ENCODE measurements around the gene NUTM2G.
"Not testable (repeated sequence)": the region's sequence is repeated elsewhere in the genome, so short reads cannot be mapped to it uniquely, and the experiment has no call there.

Gene NUTM2G

GRCh38 chr9:96928543-96928942 is at the start of gene NUTM2G:
Gene NUTM2G, plus strand, starts transcription at chr9:96928843. Its CDS starts 182 bp downstream, at chr9:96929025.
- not testable (repeated sequence) for H3K9me3 Mint-ChIP-seq; DNase-seq; H3K36me3 Mint-ChIP-seq (ENCODE audit: low read depth); H3K27me3 Mint-ChIP-seq (ENCODE audit: low read depth, poor library complexity); H3K4me1 Mint-ChIP-seq
- peak within 1 kb of the TSS; percentile 57 for H3K27ac Mint-ChIP-seq
- peak within 1 kb of the TSS; percentile 40 for H3K4me3 Mint-ChIP-seq

- H3K27ac Mint-ChIP-seq: no peak overlapping the region
These were observed 44.7 kb upstream of the NUTM2G start for GRCh38 chr9:96883922-96884321.

GRCh38 chr9:96884443-96884842 is 44.2 kb upstream of the NUTM2G start:
- TF ChIP-seq CTCF (IDR thresholded peaks at IDR 0.05): no peak
- DNase-seq: no peak

More at GRCh38 chr9:96883922-96884321, 44.7 kb upstream of the NUTM2G start:
- Mint-ChIP-seq H3K9me3 (peaks cover 10% of the 10 kb centered on the region), H3K4me3 (no peak overlapping the region), H3K36me3 (ENCODE audit: low read depth) (peaks cover 27% of the 10 kb centered on the region), H3K27me3 (ENCODE audit: low read depth, poor library complexity) (no peaks in the 10 kb centered on the region), H3K4me1 (peaks cover 5% of the 10 kb centered on the region)
- no peak for DNase-seq
- TF ChIP-seq CTCF (IDR thresholded peaks at IDR 0.05): no peak

GRCh38 chr9:96885424-96885823 is 43.2 kb upstream of the NUTM2G start:
- H3K4me3 Mint-ChIP-seq: no peak overlapping the region
- peaks cover 10% of the 10 kb centered on the region for H3K9me3 Mint-ChIP-seq
- H3K36me3 Mint-ChIP-seq (ENCODE audit: low read depth): peaks cover 29% of the 10 kb centered on the region
- no peak for DNase-seq
- peaks cover 5% of the 10 kb centered on the region for H3K4me1 Mint-ChIP-seq
- H3K27ac Mint-ChIP-seq: no peak overlapping the region
- no peaks in the 10 kb centered on the region for H3K27me3 Mint-ChIP-seq (ENCODE audit: low read depth, poor library complexity)
- no peak for TF ChIP-seq CTCF (IDR thresholded peaks at IDR 0.05)

More at GRCh38 chr9:96884443-96884842, 44.2 kb upstream of the NUTM2G start:
- no peaks in the 10 kb centered on the region for H3K27me3 Mint-ChIP-seq (ENCODE audit: low read depth, poor library complexity)
- H3K4me3 Mint-ChIP-seq: no peak overlapping the region
- peaks cover 10% of the 10 kb centered on the region for H3K9me3 Mint-ChIP-seq
- H3K4me1 Mint-ChIP-seq: peaks cover 5% of the 10 kb centered on the region
- peaks cover 27% of the 10 kb centered on the region for H3K36me3 Mint-ChIP-seq (ENCODE audit: low read depth)
- no peak overlapping the region for H3K27ac Mint-ChIP-seq

GRCh38 chr9:96888591-96888990 is 40.1 kb upstream of the NUTM2G start:
- Mint-ChIP-seq H3K27ac (no peak overlapping the region), H3K4me1 (no peaks in the 10 kb centered on the region), H3K9me3 (peaks cover 10% of the 10 kb centered on the region), H3K4me3 (no peak overlapping the region), H3K27me3 (ENCODE audit: low read depth, poor library complexity) (no peaks in the 10 kb centered on the region), H3K36me3 (ENCODE audit: low read depth) (peaks cover 54% of the 10 kb centered on the region)
- no peak for DNase-seq
- no peak for TF ChIP-seq CTCF (IDR thresholded peaks at IDR 0.05)

- peaks cover 46% of the 10 kb centered on the region for H3K36me3 Mint-ChIP-seq (ENCODE audit: low read depth)
- H3K27ac Mint-ChIP-seq: no peak overlapping the region
- no peak for DNase-seq
- H3K4me3 Mint-ChIP-seq: no peak overlapping the region
- H3K27me3 Mint-ChIP-seq (ENCODE audit: low read depth, poor library complexity): no peaks in the 10 kb centered on the region
- no peaks in the 10 kb centered on the region for H3K4me1 Mint-ChIP-seq
- no peak for TF ChIP-seq CTCF (IDR thresholded peaks at IDR 0.05)
- H3K9me3 Mint-ChIP-seq: peaks cover 2% of the 10 kb centered on the region
These were observed 36.5 kb upstream of the NUTM2G start for GRCh38 chr9:96892131-96892530.

- not testable (repeated sequence) for H3K4me3 Mint-ChIP-seq; DNase-seq; H3K27me3 Mint-ChIP-seq (ENCODE audit: low read depth, poor library complexity); H3K9me3 Mint-ChIP-seq; H3K4me1 Mint-ChIP-seq; H3K36me3 Mint-ChIP-seq (ENCODE audit: low read depth); H3K27ac Mint-ChIP-seq
These were observed 28.6 kb upstream of the NUTM2G start for GRCh38 chr9:96900010-96900409.

- not testable (repeated sequence) for H3K4me3 Mint-ChIP-seq
These were observed 23.5 kb upstream of the NUTM2G start for GRCh38 chr9:96904947-96905722.

DNA sequence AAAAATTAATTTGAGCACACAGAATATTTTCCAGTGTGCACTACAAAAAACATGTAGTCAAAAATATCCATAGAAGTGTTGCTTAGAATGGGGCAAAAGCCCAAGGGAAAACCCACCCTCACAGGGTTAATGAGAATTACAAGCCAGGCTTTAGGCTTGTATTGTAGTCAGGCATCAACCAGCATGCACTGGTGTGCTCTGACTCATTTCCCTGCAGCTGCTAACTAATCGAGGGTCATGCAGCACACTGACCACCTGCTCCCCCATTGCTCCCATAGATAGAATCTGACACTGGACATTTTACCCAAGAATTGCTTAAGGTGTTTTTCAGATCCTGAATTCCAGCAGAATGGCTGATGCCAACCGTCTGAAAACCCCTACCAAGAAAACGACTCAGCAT is 20.2 kb upstream of the NUTM2G start:
- H3K36me3 Mint-ChIP-seq (ENCODE audit: low read depth); H3K9me3 Mint-ChIP-seq; H3K4me3 Mint-ChIP-seq; H3K27me3 Mint-ChIP-seq (ENCODE audit: low read depth, poor library complexity); H3K27ac Mint-ChIP-seq; H3K4me1 Mint-ChIP-seq; DNase-seq: not testable (repeated sequence)

More at GRCh38 chr9:96904947-96905722, 23.5 kb upstream of the NUTM2G start:
- not testable (repeated sequence) for H3K27ac Mint-ChIP-seq; H3K4me1 Mint-ChIP-seq; H3K9me3 Mint-ChIP-seq; DNase-seq; H3K27me3 Mint-ChIP-seq (ENCODE audit: low read depth, poor library complexity)
- peaks cover 10% of the 10 kb centered on the region for H3K36me3 Mint-ChIP-seq (ENCODE audit: low read depth)

DNA sequence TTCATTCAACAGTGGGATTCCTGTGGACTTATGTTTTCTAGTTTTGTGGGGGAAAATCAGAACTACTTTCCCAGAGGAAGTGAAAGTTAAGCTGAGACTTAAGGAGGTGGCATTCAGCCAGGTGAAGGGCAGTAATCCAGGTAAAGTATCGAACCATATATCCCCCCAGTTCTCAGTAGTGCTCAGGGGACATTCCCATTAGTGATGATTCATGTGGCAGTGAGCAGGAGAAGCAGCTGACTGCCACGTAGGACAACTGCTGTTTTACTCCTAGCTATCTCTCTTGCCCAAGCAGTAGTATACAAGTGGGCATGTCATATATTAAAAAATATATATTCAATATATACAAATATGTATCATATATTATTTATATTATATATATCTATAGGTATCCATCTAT is 13.1 kb upstream of the NUTM2G start:
- not testable (repeated sequence) for H3K4me1 Mint-ChIP-seq; H3K27me3 Mint-ChIP-seq (ENCODE audit: low read depth, poor library complexity); H3K4me3 Mint-ChIP-seq; H3K36me3 Mint-ChIP-seq (ENCODE audit: low read depth); H3K27ac Mint-ChIP-seq; DNase-seq; H3K9me3 Mint-ChIP-seq

All from nephron progenitor cell (in vitro differentiated cells).